Natural killer cell (primary cell): ENCODE results near the gene VIP. TPM values are rescaled to one million over a fixed set of nuclear protein-coding genes. Genes with fewer than 3 reads are reported as not detected.

Experiments used
- ATAC-seq, 3 donors: fragments of 150-1000 bp in 2 of 3; fragments of 200-7000 bp in 1 of 3; cut with Tn5 transposase; 1 replicate in 1 of 3; 2 replicates in 2 of 3; pipeline ENCODE4 v1.10.0; 2021; ENCODE audit warnings: mild to moderate bottlenecking in 2 of 3, moderate library complexity in 2 of 3
- DNase-seq, 2 donors: peaks; one replicate each; pipeline versions ENCODE4 v3.0.0 to v3.0.0-alpha.2; 2013 to 2021; ENCODE audit warnings: mixed read lengths in 1 of 2
- H3K27ac ChIP-seq: one replicate; pipeline ENCODE4 v1.5.1; 2013; ENCODE audit warnings: mild to moderate bottlenecking, low read length
- H3K27me3 ChIP-seq: one replicate; pipeline ENCODE4 v1.6.1; 2013; ENCODE audit warnings: low read length; ENCODE audit not compliant: control insufficient read depth, insufficient read depth
- H3K36me3 ChIP-seq: one replicate; pipeline ENCODE4 v1.6.1; 2013; ENCODE audit warnings: low read length; ENCODE audit not compliant: control insufficient read depth, insufficient read depth
- H3K4me1 ChIP-seq: one replicate; pipeline ENCODE4 v1.6.1; 2013; ENCODE audit warnings: low read length; ENCODE audit not compliant: control insufficient read depth, insufficient read depth
- H3K4me3 ChIP-seq: one replicate; pipeline ENCODE4 v1.5.1; 2013; ENCODE audit warnings: low read length
- H3K9me3 ChIP-seq: one replicate; pipeline ENCODE4 v1.6.1; 2013; ENCODE audit warnings: low read length; ENCODE audit not compliant: control insufficient read depth, insufficient read depth
- H3K27ac Mint-ChIP-seq, 2 donors: one replicate each; pipeline ENCODE4 v1.8.0; 2022; ENCODE audit warnings: mild to moderate bottlenecking in 2 of 2, mixed read lengths in 2 of 2, moderate library complexity in 1 of 2
- H3K27me3 Mint-ChIP-seq, 2 donors: one replicate each; pipeline ENCODE4 v1.8.0; 2022; ENCODE audit warnings: low read depth in 2 of 2, mixed read lengths in 2 of 2
- H3K36me3 Mint-ChIP-seq: one replicate; pipeline ENCODE4 v1.8.0; 2022; ENCODE audit warnings: mixed read lengths
- H3K4me1 Mint-ChIP-seq, 2 donors: one replicate each; pipeline ENCODE4 v1.8.0; 2022; ENCODE audit warnings: mixed read lengths in 2 of 2
- H3K4me3 Mint-ChIP-seq: one replicate; pipeline ENCODE4 v1.8.0; 2022; ENCODE audit warnings: mild to moderate bottlenecking, moderate library complexity, mixed read lengths
- H3K9me3 Mint-ChIP-seq, 2 donors: one replicate each; pipeline ENCODE4 v1.8.0; 2022; ENCODE audit warnings: mixed read lengths in 2 of 2
- CTCF ChIP-seq: fragments of 200-600 bp; IDR thresholded peaks from one replicate; pipeline ENCODE4 v1.8.0; 2022; ENCODE audit warnings: antibody characterized with exemption
- WGBS: methylation state at CpG from one replicate; pipeline ENCODE4 v1.1.7; 2013; ENCODE audit warnings: missing lambda C conversion rate; ENCODE audit not compliant: insufficient coverage; 5-methylcytosine and 5-hydroxymethylcytosine counted together
- intact Hi-C: fragments of 100-400 bp; cut with micrococcal nuclease; formaldehyde crosslinking; loops from one replicate; pipeline ENCODE4 v1.14.2; 2022
- total RNA-seq, 4 donors: library from RNA; stranded (reverse); fragments of 120-200 nt in 1 of 4; gene quantifications; one replicate each; pipeline versions ENCODE4 v1.2.3 to v1.2.4, GENCODE V29; 2013 to 2022

The VIP gene
- total RNA-seq, 3 donors from 2014 or later (not counting 1 experiment from before 2014, with no cell fraction given) = not detected

GRCh38 chr6:152705327-152705726, 45.3 kb upstream of the VIP start:
- Mint-ChIP-seq H3K4me1 (peaks cover 0 to 8% of the 10 kb centered on the region in 2 donors), H3K36me3 (no peaks in the 10 kb centered on the region), H3K4me3 (no peak overlapping the region), H3K9me3 (no peaks in the 10 kb centered on the region), H3K27me3 (peaks cover 21 to 43% of the 10 kb centered on the region in 2 donors), H3K27ac (no peak overlapping the region)
- Histone ChIP-seq H3K4me3 (no peak overlapping the region), H3K27me3 (peaks cover 12% of the 10 kb centered on the region), H3K9me3 (peaks cover 3% of the 10 kb centered on the region), H3K4me1 (no peaks in the 10 kb centered on the region), H3K36me3 (no peaks in the 10 kb centered on the region), H3K27ac (no peak overlapping the region)
- intact Hi-C loops = no loop called here
- ATAC-seq (no peak), DNase-seq (no peak)
- WGBS = 57% methylated on average over 2 of the region's 2 CpGs
- no peak for TF ChIP-seq CTCF

- H3K4me3 ChIP-seq = no peak overlapping the region
- DNase-seq (no peak), ATAC-seq (no peak)
- peaks cover 2% of the 10 kb centered on the region for H3K27me3 ChIP-seq
- 96% methylated on average over 3 of the region's 3 CpGs for WGBS
- H3K27ac ChIP-seq = no peak overlapping the region
- Mint-ChIP-seq H3K4me3 (no peak overlapping the region), H3K9me3 (peaks cover 0 to 9% of the 10 kb centered on the region in 2 donors), H3K36me3 (peaks cover 14% of the 10 kb centered on the region), H3K27ac (no peak overlapping the region), H3K27me3 (peaks cover 9 to 35% of the 10 kb centered on the region in 2 donors), H3K4me1 (no peaks in the 10 kb centered on the region)
- intact Hi-C loops = no loop called here
- TF ChIP-seq CTCF = no peak
- H3K36me3 ChIP-seq = no peaks in the 10 kb centered on the region
- no peaks in the 10 kb centered on the region for H3K9me3 ChIP-seq
- H3K4me1 ChIP-seq = no peaks in the 10 kb centered on the region
These were observed 34.3 kb upstream of the VIP start for GRCh38 chr6:152716322-152716721.

GRCh38 chr6:152720974-152721373, 29.6 kb upstream of the VIP start:
- intact Hi-C loops = no loop called here
- Mint-ChIP-seq H3K4me1 (no peaks in the 10 kb centered on the region), H3K36me3 (no peaks in the 10 kb centered on the region), H3K4me3 (no peak overlapping the region), H3K27me3 (peaks cover 15 to 23% of the 10 kb centered on the region in 2 donors), H3K9me3 (no peaks in the 10 kb centered on the region), H3K27ac (no peak overlapping the region)
- no peak for DNase-seq
- ATAC-seq = no peak
- Histone ChIP-seq H3K4me1 (no peaks in the 10 kb centered on the region), H3K4me3 (no peak overlapping the region), H3K9me3 (no peaks in the 10 kb centered on the region), H3K27ac (no peak overlapping the region), H3K36me3 (no peaks in the 10 kb centered on the region), H3K27me3 (peaks cover 2% of the 10 kb centered on the region)
- WGBS = 55% methylated on average over 3 of the region's 3 CpGs
- no peak for TF ChIP-seq CTCF

GRCh38 chr6:152721956-152722355, 28.6 kb upstream of the VIP start:
- Mint-ChIP-seq H3K27me3 (peaks cover 15 to 23% of the 10 kb centered on the region in 2 donors), H3K36me3 (no peaks in the 10 kb centered on the region), H3K4me3 (no peak overlapping the region), H3K9me3 (no peaks in the 10 kb centered on the region), H3K27ac (no peak overlapping the region), H3K4me1 (no peaks in the 10 kb centered on the region)
- no peak for TF ChIP-seq CTCF
- Histone ChIP-seq H3K4me1 (no peaks in the 10 kb centered on the region), H3K4me3 (no peak overlapping the region), H3K27me3 (peaks cover 2% of the 10 kb centered on the region), H3K27ac (no peak overlapping the region), H3K9me3 (no peaks in the 10 kb centered on the region), H3K36me3 (no peaks in the 10 kb centered on the region)
- 93% methylated on average over 2 of the region's 4 CpGs for WGBS
- ATAC-seq = no peak
- DNase-seq = no peak
- intact Hi-C loops = no loop called here
